GM03348 (cell line): ENCODE measurements around the gene GCNT4.

Experiments used
- DNase-seq: peaks from one replicate; pipeline ENCODE4 v3.0.0; 2012; ENCODE audit warnings: low spot score

GCNT4 gene

DNA sequence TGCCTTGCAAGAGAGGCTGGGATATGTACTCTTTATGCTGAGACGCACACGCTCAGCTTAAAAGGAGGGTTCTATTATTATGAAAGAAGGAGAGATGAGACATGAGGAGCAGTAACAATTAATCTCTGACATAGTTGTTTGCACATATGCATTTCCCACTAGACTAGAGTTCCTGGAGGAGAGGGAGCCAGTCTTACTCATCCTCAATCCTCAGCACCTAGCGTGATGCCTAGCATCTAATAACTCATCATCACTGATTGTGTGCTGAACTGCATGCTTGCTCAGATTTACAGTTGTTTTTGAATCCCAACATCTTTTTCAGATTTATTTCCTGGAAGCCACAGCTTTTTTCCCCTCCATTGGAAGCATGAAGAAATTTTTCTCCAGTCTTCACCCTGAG lies 35.5 kb downstream of the GCNT4 start:
- peak; percentile 40 for DNase-seq

- no peak for DNase-seq
Measured at GRCh38 chr5:75012748-75013147, 39.6 kb downstream of the GCNT4 start.

GRCh38 chr5:75010838-75011237 lies 41.5 kb downstream of the GCNT4 start:
- no peak for DNase-seq

DNA sequence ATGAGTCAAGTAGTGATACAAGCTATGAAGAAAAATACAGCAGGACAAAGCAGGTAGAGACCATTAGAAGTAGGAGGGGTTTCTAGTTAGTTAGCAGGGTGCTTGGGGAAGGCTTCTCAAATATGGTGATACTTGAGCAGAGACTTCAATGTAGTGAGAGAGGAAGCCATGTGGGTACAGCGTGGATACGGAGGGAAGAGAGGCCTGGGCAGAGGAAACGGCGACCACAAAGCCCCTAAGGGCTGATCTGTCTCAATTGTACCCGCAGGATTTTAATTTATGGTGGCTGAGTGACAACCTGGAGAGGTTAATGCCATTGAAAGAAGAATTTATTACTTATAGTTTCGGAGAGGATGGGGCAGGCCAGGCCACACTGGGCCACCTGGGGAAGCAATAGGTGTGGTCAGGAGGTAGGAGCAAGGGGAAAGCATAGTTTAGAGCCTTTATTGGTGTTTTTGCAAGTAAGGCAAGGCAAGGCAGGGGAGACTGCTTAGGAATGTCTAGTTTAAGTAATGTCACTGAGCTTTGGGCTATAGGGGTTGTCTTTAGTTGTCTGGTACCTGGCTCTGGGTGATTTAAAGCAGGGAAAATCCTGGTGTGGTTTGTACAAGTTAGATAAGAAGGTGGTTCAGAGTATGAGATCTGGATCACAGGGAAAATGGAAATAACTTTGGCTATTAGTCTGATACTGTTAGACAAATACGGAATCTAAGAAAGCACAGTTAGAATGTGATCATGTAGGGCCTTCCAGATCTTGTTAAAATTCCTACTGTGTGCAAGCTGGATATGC lies 42.6 kb downstream of the GCNT4 start:
- no peak for DNase-seq

GRCh38 chr5:75006865-75007822 lies 45.2 kb downstream of the GCNT4 start:
- DNase-seq, result peak; percentile 77

DNA sequence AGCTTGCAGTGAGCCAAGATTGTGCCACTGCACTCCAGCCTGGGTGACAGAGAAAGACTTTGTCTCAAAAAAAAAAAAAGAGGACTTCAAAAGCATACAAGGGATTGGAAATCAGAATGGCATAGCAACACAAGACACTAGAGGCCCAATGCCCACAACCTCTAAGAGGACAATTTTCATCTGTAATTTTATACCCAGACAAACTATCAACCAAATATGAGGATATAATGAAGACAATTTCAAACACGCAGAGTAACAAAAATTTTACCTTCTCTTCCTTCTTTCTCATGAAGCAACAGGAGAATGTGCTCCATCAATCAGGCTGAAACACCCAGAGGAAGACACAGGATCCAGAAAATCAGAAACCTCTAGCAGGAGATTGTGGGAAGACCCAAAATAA lies 46.8 kb downstream of the GCNT4 start:
- DNase-seq, result no peak
